OCI-M1 (cell line): ENCODE results near the gene SSPN.

Experiments
- DNase-seq: peaks from one replicate; lab custom pipeline; 2025; lab: John Stamatoyannopoulos, UW

Gene SSPN

DNA sequence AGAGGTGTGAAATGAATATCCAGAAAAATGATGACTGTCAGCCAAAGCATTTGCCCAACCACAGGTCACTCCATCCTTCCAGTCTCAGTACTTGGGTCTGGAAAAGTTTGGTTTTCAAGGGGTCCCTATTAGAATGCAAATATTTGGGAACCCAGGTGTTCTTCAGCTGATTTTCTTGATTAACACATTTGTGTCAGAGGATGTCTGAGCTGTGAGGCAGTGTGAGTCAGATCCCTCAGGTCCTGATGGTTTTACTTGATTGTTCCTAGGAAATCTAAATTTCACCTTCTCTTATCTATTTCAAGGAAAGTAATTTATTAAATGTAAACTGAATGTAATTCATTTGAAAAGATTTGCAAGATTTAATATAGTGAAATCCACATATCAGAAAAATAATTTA is 71.5 kb downstream of the SSPN start:
- DNase-seq, result no peak

DNA sequence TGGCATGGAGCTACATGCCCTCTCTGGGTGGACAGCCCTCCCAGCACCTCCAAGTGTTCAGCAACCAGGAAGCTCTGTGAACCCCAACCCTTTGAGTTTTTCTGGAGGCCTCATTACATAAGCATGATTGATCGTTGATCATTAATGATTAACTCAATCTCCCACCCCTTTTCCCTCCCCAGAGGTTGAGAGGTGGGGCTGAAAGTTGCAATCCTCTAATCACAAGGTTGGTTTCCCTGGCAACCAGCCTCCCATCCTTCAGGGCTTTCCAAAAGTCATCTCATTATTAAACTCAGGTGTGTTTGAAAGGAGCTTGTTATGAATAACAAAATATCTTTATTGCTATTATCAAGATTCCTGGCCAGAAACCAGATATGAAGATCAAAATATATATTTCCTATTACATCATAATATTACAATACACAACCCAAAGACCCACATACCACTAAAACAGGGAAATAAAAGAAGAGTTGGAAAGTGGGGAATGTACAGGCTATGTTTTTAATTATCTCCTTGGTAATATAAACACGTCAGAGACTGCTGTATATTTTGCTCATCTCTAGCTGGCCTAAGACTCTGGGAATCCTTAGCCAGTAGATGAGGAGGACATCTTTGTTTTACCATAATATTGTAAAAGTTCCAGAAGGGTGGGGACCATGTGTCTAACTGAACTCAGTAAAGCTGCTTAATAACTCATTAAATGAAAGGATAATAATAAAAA is 73.6 kb downstream of the SSPN start:
- DNase-seq, result no peak

DNA sequence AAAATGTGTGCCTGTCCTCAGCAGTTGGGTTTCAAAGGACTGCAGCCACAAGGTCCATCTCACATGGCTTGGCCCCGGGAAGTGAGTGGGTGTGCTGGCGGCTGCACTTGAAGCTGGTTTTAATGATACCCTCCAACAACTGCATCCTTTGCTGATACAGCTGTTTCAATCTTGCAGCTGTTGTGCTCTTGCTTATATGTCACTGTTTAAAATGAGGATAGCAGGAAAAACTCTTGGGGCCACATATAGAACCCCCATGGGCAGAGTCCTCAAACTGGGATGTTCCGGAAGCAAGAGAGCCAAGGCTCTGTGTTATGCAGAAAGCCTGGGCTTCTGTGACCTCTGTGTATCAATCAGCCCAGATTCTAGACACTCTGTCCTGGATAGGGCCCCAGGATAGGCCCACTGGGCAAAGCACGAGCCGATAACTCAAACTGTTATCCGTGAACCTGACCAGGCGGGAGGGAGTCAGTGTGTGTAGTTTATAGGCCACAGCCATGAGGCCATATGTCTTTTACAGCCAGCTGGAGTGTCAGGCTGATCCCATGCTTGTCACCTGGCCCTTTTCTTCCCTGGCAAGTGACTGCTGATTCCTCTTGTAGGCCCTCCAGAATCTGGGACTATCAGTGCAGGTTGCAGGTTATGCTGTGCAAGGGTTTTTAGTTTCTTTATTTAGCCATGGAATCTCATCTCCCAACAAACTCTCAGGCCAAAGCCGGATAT is 74.3 kb downstream of the SSPN start:
- DNase-seq, result no peak

DNA sequence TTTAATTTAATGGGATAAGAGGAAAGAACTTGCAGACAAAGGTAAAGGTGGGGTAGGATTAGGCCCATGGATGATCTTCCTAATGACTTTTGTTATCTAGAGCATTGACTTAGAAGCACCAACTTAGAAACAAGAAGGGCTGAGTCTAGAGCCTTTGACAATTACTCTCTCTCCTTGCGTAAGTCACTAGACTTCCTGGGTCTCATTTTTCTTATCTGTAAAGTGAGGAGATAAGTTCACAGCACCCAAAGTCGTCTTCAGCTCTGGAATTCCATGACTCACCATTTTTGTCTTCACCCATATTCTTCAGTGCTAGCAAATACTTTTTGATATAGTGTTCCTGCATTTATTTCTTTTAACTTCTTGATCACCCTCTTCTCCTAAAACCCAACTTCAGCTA is 75.7 kb downstream of the SSPN start:
- peak; percentile 74 for DNase-seq

DNA sequence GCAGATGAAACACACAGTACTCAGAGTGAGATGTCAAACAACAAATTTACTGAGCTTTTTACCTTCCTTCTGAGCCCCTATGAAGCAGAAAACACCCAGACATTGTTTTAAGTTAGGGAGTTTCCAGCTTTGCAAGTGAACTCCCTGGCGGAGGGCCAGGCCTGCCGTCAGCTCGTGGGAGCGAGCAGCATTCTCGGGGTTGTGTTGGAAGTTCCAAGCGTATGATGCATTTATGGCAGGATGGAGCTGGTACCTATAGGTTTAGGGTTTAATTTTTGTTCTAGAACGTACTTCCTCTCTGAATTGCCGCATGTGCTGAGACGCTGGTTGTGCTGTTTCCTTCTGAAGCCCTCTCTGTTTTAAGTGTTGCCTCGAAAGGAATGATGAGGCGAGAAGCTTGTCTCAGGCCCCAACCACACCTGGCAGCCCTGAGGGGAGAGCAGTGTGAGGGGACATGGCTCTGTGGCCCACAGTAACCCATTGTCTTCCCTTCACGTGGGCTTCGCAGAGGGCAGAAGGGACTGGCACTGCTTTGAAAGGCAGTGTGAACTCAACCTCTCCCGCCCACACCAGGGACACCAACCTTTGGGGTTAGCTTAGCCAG is 76.6 kb downstream of the SSPN start:
- DNase-seq, result no peak

DNA sequence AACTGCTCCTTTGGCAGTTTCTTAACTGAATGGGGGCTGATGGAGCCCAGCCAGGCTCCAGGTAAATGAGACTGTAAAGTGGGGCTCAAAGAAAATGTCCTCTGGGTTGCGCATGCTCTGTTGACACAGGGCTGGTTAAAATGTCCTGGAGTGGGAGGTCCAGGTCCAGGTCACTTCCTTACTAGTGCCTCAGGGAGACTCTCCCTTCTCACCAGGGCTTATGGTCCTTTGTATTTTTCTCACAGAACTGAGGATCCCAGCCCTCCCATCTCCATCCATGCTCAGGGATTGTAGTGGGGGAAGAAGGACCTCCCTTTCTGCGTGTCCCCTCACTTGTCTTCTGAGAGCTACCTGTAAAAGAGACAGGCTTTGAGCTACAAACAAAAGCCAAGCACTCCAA is 77.5 kb downstream of the SSPN start:
- DNase-seq, result no peak

DNA sequence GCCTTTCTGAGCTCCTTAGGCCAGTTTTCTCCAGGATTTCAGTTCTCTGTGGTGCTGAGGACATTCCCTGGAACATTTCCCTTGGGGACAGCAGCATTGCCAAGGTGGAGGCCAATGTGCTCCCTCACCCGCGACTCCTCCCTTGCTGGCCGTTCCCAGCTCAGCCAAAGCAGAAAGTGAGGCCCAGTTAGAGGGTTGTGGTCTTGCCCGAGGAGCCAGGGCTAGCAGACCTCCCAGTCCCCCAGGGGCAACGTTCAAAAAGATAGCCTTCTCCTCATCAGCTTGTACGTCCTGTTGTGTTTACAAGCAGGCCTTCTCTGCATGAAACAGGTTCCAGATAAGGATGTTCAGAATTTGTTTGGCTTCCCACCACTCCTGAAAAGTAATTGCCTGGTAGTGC is 78.4 kb downstream of the SSPN start:
- peak; percentile 73 for DNase-seq

DNA sequence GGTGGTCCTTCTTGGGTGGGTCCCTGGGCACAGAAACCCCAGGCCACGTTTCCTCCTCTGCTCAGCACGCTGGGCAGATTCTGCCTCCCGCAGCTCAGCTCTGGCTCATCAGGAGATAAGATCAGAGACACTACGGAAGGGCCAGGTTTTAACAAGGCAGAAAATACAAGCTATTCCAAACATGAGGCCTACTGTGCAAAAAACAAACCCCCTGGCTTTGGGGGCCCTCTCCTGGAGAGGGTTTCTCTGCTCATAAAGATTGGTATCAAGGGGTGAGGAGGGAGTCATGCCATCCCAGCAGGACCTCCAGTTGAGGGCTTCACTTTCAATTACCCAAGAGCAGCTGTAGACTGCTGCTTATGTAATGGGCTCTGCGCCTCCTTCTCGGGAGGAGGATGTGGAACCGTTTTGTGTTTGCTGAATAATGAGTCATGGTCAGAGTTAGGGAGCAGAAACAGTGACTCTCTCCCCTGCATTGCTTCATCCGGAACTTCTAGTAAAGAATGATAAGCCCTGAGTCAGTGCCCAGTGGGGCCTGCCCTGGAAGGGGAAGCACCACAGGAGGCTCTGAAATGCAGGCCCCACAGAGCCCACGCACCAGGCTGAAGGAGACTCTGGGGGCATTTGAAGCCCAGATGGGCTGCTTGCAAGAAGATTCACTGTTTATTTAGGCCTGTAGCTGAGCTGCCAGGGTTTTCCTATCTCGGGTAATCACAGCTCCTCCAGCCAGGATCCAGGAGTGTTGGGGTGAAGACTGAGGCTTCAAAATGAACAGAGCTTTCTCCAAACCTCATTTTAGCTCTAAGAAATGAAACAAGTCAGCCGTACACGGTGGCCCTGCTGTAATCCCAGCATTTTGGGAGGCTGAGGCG is 79.3 kb downstream of the SSPN start:
- peak; percentile 98 for DNase-seq

DNA sequence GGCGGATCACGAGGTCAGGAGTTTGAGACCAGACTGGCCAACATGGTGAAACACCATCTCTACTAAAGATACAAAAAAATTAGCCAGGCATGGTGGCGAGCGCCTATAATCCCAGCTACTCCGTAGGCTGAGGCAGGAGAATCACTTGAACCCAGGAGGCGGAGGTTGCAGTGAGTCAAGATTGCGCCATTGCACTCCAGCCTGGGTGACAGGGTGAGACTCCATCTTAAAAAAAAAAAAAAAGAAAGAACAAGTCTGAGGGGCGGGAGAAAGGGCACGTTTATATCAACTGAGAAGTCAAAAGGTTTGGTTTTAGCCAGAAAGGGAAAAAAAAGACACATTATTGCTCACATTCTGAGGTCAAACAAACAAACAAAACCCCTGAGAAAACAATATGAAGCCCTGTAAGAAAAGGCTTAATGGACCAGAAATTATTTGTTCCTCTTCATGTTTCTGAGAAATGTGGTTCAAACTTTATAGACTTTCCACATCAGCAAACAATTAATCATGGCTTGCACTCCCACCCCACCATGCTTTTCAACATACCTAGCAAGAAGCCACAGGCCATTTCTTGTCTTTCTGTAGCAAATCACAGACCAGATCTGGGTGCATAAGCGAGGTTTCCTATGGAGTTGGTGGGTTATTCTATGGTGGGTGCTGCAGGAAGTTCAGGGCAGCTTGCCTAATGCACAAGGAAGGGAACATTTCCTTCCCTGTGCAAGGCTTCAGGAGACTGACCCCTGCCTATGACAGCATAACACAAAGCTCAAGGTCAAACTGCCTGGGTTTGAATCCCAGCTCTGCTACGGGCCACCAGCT is 80.1 kb downstream of the SSPN start:
- peak; percentile 34 for DNase-seq

DNA sequence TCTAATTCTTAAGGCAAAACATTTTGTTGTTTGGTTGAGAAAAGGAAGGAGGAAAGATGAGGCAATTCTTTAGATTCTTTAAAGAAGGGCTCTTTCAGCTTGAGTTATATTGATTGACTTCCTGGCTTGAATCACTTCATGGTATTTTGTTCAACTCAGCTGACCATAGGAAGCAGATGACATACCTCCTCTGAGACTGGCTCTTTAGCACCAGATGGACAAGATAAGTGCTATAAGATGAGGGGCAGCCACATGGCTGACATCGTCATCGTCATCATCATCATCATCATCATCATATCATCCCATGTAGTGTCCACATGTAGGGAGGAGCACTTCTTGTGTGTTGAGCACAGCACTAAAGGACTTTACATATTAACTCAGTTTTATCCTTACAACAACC is 81.3 kb downstream of the SSPN start:
- DNase-seq, result peak; percentile 53

DNA sequence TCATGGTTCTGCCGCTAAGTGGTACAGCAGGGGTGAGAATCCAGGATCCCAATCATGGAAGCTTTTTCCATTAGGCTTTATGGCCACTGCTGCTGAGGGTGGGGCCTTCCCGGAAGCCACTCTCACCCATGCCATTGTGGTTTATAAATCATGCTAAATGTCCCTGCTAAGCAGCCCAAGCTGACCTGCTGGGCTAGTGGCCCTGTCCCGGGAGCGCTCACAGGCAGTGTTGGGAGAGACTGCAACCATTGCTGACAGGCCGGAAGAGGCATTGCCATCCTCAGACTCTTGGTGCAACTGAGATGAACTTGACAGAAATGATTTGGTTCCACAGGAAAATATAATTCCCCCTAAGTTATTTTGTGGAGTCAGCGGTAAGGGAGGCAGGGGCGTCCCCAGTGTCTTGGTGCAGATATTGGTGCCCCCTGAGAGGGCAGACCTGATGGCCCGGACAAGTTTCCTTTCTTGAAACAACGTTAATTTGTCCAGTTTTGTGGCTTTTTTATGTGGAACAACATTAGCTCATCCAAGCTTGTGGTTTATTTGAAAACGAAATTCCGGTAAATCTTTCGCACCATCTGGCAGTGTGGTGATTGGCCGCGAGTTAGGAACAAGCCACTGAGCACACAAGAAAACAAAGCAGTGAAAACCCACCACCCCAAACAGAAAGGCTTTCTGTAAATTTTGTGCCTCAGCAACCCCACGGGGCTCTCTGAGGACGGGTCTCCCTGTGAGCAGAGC is 82.3 kb downstream of the SSPN start:
- peak; percentile 94 for DNase-seq

DNA sequence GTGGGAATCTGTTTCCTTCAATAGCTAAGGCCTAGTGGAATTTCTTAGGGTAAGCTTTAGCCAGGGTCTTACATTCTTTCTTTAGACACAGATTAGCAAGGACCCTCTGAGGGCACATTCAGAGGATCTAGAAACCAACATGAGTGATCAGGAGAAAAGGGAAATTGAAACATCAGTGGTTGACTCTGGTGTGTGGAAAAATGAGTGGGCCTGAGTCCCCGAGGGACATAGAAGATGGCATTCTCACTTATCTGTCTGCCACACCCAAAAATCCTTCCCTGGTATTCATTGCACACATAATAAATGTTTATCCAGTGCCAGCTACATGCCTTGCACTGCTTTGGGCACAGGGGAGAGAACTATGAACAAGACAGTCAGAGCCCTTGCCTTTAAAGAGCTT is 82.9 kb downstream of the SSPN start:
- no peak for DNase-seq

DNA sequence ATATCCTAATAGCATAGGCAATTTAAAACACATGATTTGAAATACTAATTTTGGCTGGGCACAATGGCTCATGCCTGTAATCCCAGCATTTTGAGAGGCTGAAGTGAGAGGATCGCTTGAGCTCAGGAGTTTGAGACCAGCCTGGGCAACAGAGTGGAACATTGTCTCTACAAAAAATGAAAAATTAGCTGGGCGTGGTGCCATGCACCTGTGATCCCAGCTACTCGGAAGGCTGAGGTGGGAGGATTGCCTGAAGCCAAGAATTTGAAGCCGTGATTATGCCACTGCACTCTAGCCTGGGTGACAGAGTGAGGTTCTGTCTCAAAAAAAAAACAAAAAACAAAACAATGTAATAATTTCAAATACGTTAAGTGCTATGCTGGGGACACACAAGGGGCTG is 83.3 kb downstream of the SSPN start:
- no peak for DNase-seq

DNA sequence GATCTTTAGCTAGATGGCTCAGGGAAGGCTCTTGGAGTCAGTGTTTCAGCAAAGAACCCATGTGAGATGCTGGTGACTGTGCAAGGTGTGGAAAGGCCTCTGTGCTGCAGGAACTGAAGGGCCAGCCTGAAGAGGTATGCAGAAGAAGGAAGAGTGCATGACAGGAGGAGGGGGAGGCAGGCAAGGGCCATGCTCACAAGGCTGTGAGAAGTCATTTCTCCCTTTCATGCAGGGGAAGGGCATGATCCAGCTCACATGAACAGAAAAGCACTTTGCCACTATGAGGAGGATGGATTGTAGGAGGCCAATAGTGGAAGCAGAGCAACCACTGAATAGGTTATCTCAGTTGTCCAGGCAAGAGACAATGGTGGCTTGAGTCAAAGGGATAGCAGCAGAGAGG is 83.7 kb downstream of the SSPN start:
- peak; percentile 70 for DNase-seq

DNA sequence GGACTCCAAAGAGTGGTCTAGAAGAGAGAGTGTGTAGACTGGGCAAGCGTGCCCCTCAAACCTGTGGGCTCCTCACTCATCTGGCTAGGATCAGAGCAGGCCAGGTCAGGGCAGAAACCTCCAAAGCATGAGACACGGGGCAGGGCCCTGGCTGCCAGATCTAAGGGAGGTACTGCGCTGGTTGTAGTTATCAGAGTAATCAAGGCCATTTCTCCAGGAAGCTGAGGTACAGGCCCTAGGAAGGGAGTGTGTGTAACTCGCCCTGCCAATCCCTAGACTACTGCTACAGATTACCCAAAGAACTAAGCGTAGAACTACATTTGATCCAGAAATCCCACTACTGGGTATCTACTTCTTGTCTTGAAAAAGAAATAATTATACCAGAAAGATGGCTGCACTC is 84.5 kb downstream of the SSPN start:
- no peak for DNase-seq

DNA sequence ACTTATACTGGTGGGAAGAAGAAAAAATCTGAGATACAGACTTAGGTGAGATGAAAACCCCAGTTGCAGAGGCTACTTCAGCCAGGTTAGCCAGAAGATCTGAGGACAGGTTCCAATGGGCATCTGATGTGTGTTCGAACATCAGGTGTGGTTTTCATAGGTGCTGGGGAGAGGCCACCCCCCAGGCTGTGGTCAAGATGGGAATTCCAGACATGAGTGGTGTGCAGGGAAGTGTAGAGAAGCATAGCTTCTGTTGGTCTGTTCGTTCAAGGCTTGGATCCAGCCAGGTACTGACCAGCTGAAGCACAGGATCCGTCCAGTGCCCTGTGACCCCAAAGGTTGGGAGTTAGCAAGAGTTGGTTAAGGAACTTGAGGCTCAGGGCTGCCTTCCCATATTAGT is 85.5 kb downstream of the SSPN start:
- DNase-seq, result no peak

DNA sequence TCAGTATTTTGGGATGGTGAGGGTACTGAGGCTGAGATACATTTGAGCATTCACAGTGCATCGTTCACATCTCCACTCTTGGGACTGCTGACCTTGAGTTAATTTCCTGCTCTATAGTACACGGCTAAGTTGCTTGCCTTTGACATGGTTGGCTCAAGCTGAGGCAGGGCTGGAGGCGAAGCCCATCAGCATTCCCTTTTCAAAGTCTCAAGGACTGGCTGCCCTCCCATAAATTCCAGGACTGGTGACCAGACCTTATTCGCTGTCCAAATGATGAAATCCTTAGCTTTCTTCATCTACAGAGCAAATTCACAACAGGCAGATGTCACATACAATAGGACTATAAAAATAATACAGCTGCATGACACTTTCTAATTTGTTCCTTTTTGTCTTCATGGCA is 85.9 kb downstream of the SSPN start:
- DNase-seq, result no peak

DNA sequence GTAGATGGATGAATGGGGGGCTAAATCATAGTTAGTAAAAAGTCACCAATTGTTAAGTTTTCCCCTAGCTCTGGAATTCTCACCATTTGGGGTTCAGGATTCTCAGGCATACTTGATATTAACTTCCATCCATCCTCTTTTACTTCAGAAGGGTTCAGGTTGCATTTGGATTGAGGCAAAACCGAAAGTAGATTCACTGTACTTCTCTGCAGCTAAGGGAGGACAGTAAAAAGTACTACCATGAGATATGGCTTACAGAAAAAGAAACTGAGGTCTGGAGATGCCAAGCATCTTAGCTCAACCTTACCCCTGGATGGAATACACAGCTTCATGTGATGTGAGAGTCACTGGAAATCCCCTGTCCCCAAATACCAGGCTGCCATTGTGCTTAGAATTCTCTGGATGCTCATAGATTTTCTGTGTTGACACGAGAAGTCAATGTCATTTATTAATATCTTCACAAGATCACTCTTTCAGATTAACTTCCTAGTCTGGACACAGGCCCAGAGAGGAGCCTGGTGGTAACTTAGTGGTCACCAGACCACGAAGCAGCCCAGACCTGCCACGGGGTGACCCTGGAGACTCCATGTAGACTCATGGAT is 87.1 kb downstream of the SSPN start:
- DNase-seq, result peak; percentile 32

DNA sequence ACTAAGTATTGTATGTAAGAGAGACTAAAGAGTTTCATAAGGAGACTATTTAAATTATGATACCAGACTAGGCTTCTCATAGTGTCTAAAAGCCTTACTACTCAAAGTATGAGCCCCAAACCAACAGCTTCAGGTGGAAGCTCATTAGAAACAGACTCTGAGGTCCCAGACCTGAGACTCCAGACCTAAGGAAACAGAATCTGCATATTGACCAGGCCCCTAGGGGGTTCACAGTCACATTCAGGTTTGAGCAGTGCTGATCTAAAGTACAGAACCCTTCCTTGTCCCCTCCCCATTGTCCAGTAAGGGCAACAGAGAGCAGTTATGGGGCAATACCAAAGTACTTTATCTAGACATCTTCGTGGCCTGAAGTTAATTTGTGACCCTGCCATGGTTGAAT is 87.7 kb downstream of the SSPN start:
- DNase-seq, result peak; percentile 51

DNA sequence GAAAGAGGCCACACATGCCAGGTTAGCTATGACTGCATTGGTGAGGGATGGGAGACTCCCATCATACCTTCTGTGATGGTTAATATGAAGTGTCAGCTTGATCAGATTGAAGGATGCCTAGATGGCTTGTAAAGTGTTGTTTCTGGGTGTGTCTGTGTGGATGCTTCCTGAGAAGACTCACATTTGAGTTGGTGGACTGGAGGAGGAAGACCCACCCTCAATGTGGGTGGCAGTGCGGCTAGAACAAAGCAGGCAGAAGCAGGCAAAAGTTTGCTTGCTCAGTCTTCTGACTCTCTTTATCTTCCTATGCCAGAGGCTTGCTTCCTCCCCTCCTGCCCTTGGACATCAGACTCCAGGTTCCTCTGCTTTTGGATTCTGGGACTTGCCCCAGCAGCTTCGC is 88.2 kb downstream of the SSPN start:
- DNase-seq, result no peak
